Stimulated activated CD8-positive, alpha-beta memory T cell treated with anti-CD3 and anti-CD28 coated beads, Interleukin-7, amount 100 ng/mL, for 24 hours (primary cell): ENCODE results near the gene SUPT7L.
"Not testable (repeated sequence)": the region's sequence is repeated elsewhere in the genome, so short reads cannot be mapped to it uniquely, and the experiment has no call there.

Experiments used
- DNase-seq: peaks from one replicate; pipeline ENCODE4 v3.0.0-alpha.2; 2020; ENCODE audit warnings: low read depth

Gene SUPT7L

GRCh38 chr2:27685577-27685976, 22.2 kb upstream of the SUPT7L start:
- DNase-seq: no peak

GRCh38 chr2:27685006-27685405, 21.6 kb upstream of the SUPT7L start:
- DNase-seq: not testable (repeated sequence)

- peak; percentile 80 for DNase-seq
Measured at GRCh38 chr2:27683390-27684071, 20.1 kb upstream of the SUPT7L start.

- not testable (repeated sequence) for DNase-seq
Measured at GRCh38 chr2:27682334-27682771, 18.9 kb upstream of the SUPT7L start.

GRCh38 chr2:27681841-27682240, 18.4 kb upstream of the SUPT7L start:
- no peak for DNase-seq

- no peak for DNase-seq
Measured at GRCh38 chr2:27680571-27680970, 17.2 kb upstream of the SUPT7L start.

- no peak for DNase-seq
Measured at GRCh38 chr2:27672723-27673486, 9.5 kb upstream of the SUPT7L start.

GRCh38 chr2:27671235-27671634, 7.8 kb upstream of the SUPT7L start:
- no peak for DNase-seq

- DNase-seq: no peak
Measured at GRCh38 chr2:27667446-27667845, 4.0 kb upstream of the SUPT7L start.

- DNase-seq: no peak
Measured at GRCh38 chr2:27664622-27665363, 1.4 kb upstream of the SUPT7L start.

GRCh38 chr2:27664154-27664574, 750 bp upstream of the SUPT7L start:
- DNase-seq: no peak

GRCh38 chr2:27661371-27661770, 2.0 kb downstream of the SUPT7L start:
- DNase-seq: no peak

GRCh38 chr2:27655155-27655951, 8.1 kb downstream of the SUPT7L start:
- DNase-seq: no peak

GRCh38 chr2:27653397-27653796, 10.0 kb downstream of the SUPT7L start:
- no peak for DNase-seq

- no peak for DNase-seq
Measured at GRCh38 chr2:27652790-27653189, 10.6 kb downstream of the SUPT7L start.

GRCh38 chr2:27652341-27652740, 11.1 kb downstream of the SUPT7L start:
- DNase-seq: no peak

- no peak for DNase-seq
Measured at GRCh38 chr2:27651056-27651455, 12.4 kb downstream of the SUPT7L start.

GRCh38 chr2:27647737-27648136, 15.7 kb downstream of the SUPT7L start:
- DNase-seq: no peak

GRCh38 chr2:27647289-27647688, 16.1 kb downstream of the SUPT7L start:
- no peak for DNase-seq

- DNase-seq: no peak
Measured at GRCh38 chr2:27645197-27645596, 18.2 kb downstream of the SUPT7L start.

- no peak for DNase-seq
Measured at GRCh38 chr2:27640722-27641245, 22.6 kb downstream of the SUPT7L start.

GRCh38 chr2:27638709-27639108, 24.7 kb downstream of the SUPT7L start:
- DNase-seq: no peak
